ENCODE results near the gene ARMC7.
"Not testable (repeated sequence)": the region's sequence is repeated elsewhere in the genome, so short reads cannot be mapped to it uniquely, and the experiment has no call there.

The ARMC7 gene

DNA sequence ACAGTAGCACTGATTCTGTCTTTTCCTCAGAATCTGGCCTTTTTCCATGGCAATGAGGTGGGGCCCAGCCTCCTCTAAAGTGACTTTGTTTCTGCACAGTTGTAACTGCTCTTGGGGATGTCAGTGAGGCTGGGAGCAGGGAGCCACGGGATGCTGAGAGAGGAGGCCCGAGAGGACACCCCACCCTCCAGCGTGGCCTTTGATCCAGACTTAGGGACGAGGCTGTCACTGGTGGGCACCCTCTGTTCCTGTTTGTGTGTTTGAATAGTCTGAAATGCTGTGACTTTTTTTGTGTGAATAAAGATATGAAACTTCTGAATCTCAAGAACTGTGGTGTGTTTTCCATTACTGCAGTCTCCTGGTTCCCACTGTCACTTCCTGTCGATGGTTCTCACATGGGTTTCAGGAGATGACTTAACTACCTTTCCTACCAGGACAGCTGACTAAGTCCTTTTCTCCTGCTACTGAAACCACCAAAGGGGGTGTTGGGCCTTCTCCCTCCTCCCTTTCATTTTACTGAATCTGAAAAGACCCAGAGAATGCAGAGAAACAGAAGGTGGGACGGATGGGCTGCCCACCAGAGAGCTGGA lies 44.1 kb upstream of the ARMC7 start:
- H3K36me3 ChIP-seq (ENCODE audit: control insufficient read depth, insufficient read depth, low read length), result no peaks in the 10 kb centered on the region
- no peak overlapping the region for H2AFZ ChIP-seq
- no peaks in the 10 kb centered on the region for H3K4me1 ChIP-seq
- no peaks in the 10 kb centered on the region for H3K79me2 ChIP-seq
- TF ChIP-seq CTCF (IDR thresholded peaks at IDR 0.05), result no peak
- no peak overlapping the region for H3K4me2 ChIP-seq (ENCODE audit: low read length)
- H3K9ac ChIP-seq, result no peak overlapping the region
- H3K27ac ChIP-seq, result no peak overlapping the region
- no peaks in the 10 kb centered on the region for H3K9me3 ChIP-seq (ENCODE audit: control insufficient read depth, low read length)
- H3K27me3 ChIP-seq (ENCODE audit: control insufficient read depth, insufficient read depth, low read length), result no peaks in the 10 kb centered on the region
- no peak overlapping the region for H3K4me3 ChIP-seq (ENCODE audit: low read depth, low read length)

DNA sequence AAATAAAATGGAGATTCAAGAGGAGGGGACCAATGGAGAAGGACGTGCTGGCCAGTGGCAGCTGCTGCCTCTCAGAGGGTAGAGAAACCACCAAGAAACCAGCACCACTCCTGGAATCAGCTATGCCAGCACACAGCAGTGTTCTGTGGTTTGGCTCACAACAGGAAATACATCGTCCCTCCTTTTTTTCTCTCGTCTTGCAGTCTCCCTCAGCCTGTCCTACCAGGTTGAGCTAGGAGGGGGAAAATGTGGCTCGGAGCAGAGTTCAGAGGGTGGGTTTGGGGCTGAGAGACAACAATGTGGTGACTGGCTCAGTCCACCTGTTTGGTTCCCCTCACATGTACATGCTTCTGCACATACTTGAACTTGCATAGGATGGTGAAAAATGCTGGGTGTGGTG lies 41.9 kb upstream of the ARMC7 start:
- Histone ChIP-seq H3K4me2 (ENCODE audit: low read length) (no peak overlapping the region), H3K4me3 (ENCODE audit: low read depth, low read length) (no peak overlapping the region), H3K9ac (no peak overlapping the region), H3K4me1 (no peaks in the 10 kb centered on the region), H3K36me3 (ENCODE audit: control insufficient read depth, insufficient read depth, low read length) (no peaks in the 10 kb centered on the region), H3K27ac (no peak overlapping the region), H3K9me3 (ENCODE audit: control insufficient read depth, low read length) (no peaks in the 10 kb centered on the region), H3K27me3 (ENCODE audit: control insufficient read depth, insufficient read depth, low read length) (no peaks in the 10 kb centered on the region), H2AFZ (no peak overlapping the region), H3K79me2 (no peaks in the 10 kb centered on the region)
- TF ChIP-seq CTCF (IDR thresholded peaks at IDR 0.05), result no peak

- no peak overlapping the region for H3K9ac ChIP-seq
- no peaks in the 10 kb centered on the region for H3K27me3 ChIP-seq (ENCODE audit: control insufficient read depth, insufficient read depth, low read length)
- no peak overlapping the region for H3K4me3 ChIP-seq (ENCODE audit: low read depth, low read length)
- H3K79me2 ChIP-seq, result no peaks in the 10 kb centered on the region
- H3K9me3 ChIP-seq (ENCODE audit: control insufficient read depth, low read length), result no peaks in the 10 kb centered on the region
- no peak for TF ChIP-seq CTCF (IDR thresholded peaks at IDR 0.05)
- no peaks in the 10 kb centered on the region for H3K36me3 ChIP-seq (ENCODE audit: control insufficient read depth, insufficient read depth, low read length)
- no peak overlapping the region for H3K4me2 ChIP-seq (ENCODE audit: low read length)
- H3K4me1 ChIP-seq, result no peaks in the 10 kb centered on the region
- no peak overlapping the region for H3K27ac ChIP-seq
- H2AFZ ChIP-seq, result no peak overlapping the region
Measured at GRCh38 chr17:75068750-75069149, 41.0 kb upstream of the ARMC7 start.

DNA sequence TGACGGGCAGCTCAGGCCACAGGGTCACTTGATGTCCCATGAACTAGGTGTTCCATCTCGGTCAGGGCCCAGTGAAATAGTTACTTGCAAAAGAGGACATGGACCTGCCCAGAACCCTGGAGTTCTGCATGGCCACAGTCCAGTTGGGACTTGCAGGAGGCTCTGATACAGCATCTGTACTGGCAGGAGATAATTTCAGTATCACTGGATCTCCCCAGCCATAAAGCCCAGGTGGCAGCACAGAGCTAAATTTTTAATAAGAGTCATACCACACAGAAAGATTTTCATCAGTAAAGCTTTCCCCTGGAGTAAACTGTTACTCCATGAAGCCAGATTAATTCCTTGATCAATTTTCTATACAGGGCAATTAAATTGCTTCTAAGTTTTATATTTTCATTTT lies 40.0 kb upstream of the ARMC7 start:
- Histone ChIP-seq H3K27me3 (ENCODE audit: control insufficient read depth, insufficient read depth, low read length) (no peaks in the 10 kb centered on the region), H3K9me3 (ENCODE audit: control insufficient read depth, low read length) (no peaks in the 10 kb centered on the region), H3K36me3 (ENCODE audit: control insufficient read depth, insufficient read depth, low read length) (no peaks in the 10 kb centered on the region), H3K9ac (no peak overlapping the region), H3K4me3 (ENCODE audit: low read depth, low read length) (no peak overlapping the region), H3K27ac (no peak overlapping the region), H3K79me2 (no peaks in the 10 kb centered on the region), H3K4me2 (ENCODE audit: low read length) (no peak overlapping the region), H3K4me1 (no peaks in the 10 kb centered on the region), H2AFZ (no peak overlapping the region)
- TF ChIP-seq CTCF (IDR thresholded peaks at IDR 0.05), result peak; percentile 41

- not testable (repeated sequence) for H3K4me3 ChIP-seq (ENCODE audit: low read depth, low read length); H3K27me3 ChIP-seq (ENCODE audit: control insufficient read depth, insufficient read depth, low read length); H3K9ac ChIP-seq; H3K9me3 ChIP-seq (ENCODE audit: control insufficient read depth, low read length); H3K79me2 ChIP-seq; H3K27ac ChIP-seq; H3K36me3 ChIP-seq (ENCODE audit: control insufficient read depth, insufficient read depth, low read length); H3K4me2 ChIP-seq (ENCODE audit: low read length); H2AFZ ChIP-seq; H3K4me1 ChIP-seq
Measured at GRCh38 chr17:75071478-75072271, 38.1 kb upstream of the ARMC7 start.

- not testable (repeated sequence) for H3K36me3 ChIP-seq (ENCODE audit: control insufficient read depth, insufficient read depth, low read length); H3K27ac ChIP-seq; H3K27me3 ChIP-seq (ENCODE audit: control insufficient read depth, insufficient read depth, low read length); H3K79me2 ChIP-seq; H2AFZ ChIP-seq; H3K4me3 ChIP-seq (ENCODE audit: low read depth, low read length); H3K9ac ChIP-seq; H3K4me1 ChIP-seq; H3K4me2 ChIP-seq (ENCODE audit: low read length); H3K9me3 ChIP-seq (ENCODE audit: control insufficient read depth, low read length)
Measured at GRCh38 chr17:75072909-75073308, 36.9 kb upstream of the ARMC7 start.
